AG04449 (cell line): ENCODE measurements around the gene DEDD2.

Experiments used
- CTCF ChIA-PET: fragments of 350-600 bp; formaldehyde crosslinking; extraction: SDS; loops from one replicate; lab custom pipeline; 2021; ENCODE audit warnings: antibody characterized with exemption; lab: Yijun Ruan, JAX
- POLR2A ChIA-PET: fragments of 400-600, 350-600 bp; formaldehyde crosslinking; extraction: SDS; loops from one replicate; lab custom pipeline; 2020; ENCODE audit warnings: antibody characterized with exemption, inconsistent platforms; lab: Yijun Ruan, JAX
- DNase-seq: peaks from one replicate; pipeline ENCODE4 v3.0.0-alpha.2; 2010; ENCODE audit warnings: low read depth, low spot score
- H3K4me3 ChIP-seq: 2 replicates; pipeline ENCODE4 v1.5.1; 2011; ENCODE audit warnings: low read depth, mild to moderate bottlenecking, control low read depth, low read length
- TF ChIP-seq, protein P1 (sequence below): IDR thresholded peaks from one replicate; pipeline ENCODE4 v1.5.1; 2011; ENCODE audit warnings: mild to moderate bottlenecking, moderate library complexity, low read length, control low read depth, inconsistent platforms; ENCODE audit not compliant: insufficient read depth; ENCODE audit errors: missing control alignments

DEDD2 gene

DNA sequence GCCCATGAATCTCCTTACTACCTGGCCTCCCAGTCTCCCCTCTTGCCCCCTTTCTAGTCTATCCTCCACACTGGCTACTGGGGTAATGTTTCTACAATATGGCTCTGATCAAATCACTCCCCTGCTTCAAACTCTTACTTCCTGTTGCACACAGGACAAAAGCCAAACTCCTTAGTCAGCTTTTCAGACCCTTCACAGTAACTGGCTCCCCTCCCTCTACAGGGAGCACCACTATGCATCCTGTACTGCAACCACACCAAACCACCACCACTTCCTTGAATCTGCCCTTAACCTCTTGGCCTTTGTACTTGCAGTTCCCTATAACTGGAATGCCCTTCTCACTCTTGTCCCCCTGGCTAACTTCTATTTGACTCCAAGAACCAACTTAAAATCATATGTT lies 32.2 kb downstream of the DEDD2 start:
- POLR2A ChIA-PET, result no interaction called here
- DNase-seq, result no peak
- CTCF ChIA-PET, result interaction anchor here (0.8 to 13.0 kb wide), 22 partner anchors 7 to 150 kb away, joined by 3 to 173 read pairs (median 6); partner anchors contain the start of gene POU2F2
- TF ChIP-seq, protein P1, sequence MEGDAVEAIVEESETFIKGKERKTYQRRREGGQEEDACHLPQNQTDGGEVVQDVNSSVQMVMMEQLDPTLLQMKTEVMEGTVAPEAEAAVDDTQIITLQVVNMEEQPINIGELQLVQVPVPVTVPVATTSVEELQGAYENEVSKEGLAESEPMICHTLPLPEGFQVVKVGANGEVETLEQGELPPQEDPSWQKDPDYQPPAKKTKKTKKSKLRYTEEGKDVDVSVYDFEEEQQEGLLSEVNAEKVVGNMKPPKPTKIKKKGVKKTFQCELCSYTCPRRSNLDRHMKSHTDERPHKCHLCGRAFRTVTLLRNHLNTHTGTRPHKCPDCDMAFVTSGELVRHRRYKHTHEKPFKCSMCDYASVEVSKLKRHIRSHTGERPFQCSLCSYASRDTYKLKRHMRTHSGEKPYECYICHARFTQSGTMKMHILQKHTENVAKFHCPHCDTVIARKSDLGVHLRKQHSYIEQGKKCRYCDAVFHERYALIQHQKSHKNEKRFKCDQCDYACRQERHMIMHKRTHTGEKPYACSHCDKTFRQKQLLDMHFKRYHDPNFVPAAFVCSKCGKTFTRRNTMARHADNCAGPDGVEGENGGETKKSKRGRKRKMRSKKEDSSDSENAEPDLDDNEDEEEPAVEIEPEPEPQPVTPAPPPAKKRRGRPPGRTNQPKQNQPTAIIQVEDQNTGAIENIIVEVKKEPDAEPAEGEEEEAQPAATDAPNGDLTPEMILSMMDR, result no peak
- H3K4me3 ChIP-seq, result no peak overlapping the region

DNA sequence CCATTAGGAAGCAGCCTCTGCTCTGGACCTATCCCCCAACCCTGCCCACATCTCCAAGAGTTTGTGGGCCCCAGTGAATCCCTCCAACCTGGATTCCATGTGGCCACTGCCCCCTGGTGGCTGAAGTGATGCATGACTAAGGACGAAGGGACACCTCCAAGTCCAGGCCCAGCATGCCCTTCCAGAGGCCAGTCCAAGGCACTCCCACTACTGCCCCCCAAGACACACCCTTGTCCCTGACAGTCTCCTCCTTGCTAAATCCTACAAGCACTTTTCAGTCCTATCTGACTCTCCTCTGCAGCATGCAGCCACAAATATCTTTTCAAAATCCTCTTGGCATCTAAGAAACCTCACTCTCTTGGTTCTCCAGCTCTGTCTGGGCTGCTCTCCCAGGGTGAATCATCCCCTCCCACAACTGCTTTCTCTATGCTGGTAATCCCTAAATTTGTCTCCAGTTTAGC lies 33.0 kb downstream of the DEDD2 start:
- peak; percentile 62 for DNase-seq
- ChIA-PET POLR2A (interaction anchor here (0.9 kb wide), 1 partner anchor 70 kb away, joined by 5 read pairs; no protein-coding TSS in a partner anchor), CTCF (interaction anchor here (0.8 to 13.0 kb wide), 32 partner anchors 8 to 216 kb away, joined by 3 to 173 read pairs (median 4); partner anchors contain the start of gene POU2F2)

DNA sequence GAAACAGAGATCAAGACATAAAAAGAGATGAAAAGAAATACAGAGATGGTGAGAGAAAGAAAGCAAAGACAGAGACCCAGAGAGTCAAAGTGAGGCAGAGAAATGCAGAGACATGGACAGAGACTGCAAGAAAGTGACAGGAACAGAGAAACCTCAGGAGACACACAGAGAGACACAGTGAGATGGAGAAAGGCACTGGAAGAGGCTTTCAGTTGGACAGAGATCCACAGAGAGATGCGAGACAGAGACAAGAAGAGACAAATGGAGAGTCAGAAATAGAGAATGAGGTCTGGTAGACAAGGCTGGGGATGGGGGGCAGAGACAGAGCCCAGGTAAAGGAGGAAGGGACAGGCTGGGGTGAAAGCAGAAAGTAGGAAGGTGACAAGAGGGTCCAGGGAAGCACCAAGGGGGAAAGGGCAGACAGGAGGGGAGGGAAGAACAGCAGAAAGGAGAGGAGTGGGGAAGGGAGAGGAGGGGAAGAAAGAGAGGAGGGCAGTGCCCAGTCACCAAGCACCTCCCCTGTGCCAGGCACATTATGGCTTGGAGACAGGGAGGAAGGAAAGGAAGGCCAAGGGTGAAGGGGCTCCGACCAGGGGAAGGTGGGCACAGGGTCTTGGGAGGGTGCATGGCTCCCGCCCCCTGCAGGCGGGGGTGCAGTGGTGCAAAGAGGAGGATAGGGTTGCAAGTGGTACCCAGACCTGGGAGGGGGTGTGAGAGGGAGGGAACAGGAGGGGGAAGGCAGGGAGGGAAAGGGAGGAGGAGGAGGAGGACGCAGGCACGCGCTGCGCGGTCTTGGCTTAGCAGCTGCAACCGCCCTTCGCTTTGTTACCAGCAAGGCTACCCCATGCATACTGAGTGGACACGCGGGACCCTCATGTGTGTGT lies 38.4 kb downstream of the DEDD2 start:
- TF ChIP-seq, protein P1, result peak; percentile 41
- H3K4me3 ChIP-seq, result no peak overlapping the region
- ChIA-PET POLR2A (no interaction called here), CTCF (interaction anchor here (13.0 kb wide), 1 partner anchor 67 kb away, joined by 173 read pairs; no protein-coding TSS in a partner anchor)
- no peak for DNase-seq

More for the DNA sequence above, 33.0 kb downstream of the DEDD2 start:
- TF ChIP-seq, protein P1, result peak; percentile 91
- H3K4me3 ChIP-seq, result no peak overlapping the region

DNA sequence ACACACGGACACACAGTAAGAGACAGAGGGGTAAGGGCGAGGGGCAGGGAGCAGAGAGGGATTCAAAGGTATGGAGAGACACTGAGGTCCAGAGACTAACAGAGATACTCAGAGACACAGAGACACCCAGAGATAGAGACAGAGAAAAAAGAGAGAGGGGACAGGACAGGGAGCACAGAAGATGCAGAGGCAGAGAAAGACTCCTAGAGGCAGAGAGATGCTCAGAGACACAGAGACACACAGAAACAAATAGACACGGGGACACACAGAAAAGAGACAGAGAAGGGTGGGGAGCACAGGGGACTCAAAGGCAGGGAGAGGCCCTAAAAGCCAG lies 39.8 kb downstream of the DEDD2 start:
- no peak for DNase-seq
- no peak overlapping the region for H3K4me3 ChIP-seq
- CTCF ChIA-PET, result interaction anchor here (1.1 to 3.3 kb wide), 8 partner anchors 12 to 143 kb away, joined by 3 to 39 read pairs (median 6); partner anchors contain the start of gene POU2F2
- POLR2A ChIA-PET, result no interaction called here
- TF ChIP-seq, protein P1, result no peak

DNA sequence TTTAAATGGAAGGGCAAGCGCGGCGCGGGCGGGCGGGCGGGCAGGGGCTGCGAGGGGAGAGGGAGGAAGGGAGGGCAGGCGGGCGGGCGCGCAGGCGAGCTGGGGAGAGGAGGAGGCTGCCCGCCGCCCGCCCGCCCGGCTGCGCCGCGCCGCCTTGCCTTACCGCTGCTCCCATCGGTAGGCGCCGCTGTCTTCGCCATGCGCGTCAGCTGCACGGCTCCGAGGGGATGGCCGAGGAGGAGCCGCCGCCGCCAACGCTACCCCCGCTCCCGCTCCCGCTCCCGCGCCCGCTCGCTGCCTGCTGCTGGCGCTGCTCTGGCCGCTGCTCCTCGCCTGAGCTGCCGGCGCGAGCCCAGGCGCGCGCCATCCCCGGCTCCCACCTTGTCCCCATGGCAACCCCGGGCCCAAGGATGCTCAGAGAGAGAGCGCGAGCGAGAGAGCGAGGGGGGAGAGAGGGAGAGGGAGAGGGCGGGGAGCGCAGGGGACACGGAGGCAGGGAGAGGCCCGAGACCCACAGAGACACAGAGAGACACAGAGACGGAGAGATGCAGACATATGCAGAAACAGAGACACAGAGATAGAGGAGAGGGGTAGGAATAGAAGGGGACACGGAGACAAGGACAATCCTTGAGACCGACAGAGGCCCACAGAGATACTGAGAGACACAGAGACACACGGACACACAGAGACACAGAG lies 40.3 kb downstream of the DEDD2 start:
- peak overlapping the region; percentile 60 for H3K4me3 ChIP-seq
- ChIA-PET POLR2A (interaction anchor here (1.0 to 1.9 kb wide), 2 partner anchors 56 to 66 kb away, joined by 3 to 5 read pairs; partner anchors contain the start of gene GSK3A), CTCF (interaction anchor here (0.7 to 3.3 kb wide), 22 partner anchors 8 to 142 kb away, joined by 3 to 39 read pairs (median 4); partner anchors contain the start of gene POU2F2)
- TF ChIP-seq, protein P1, result peak; percentile 68
- no peak for DNase-seq
